Stimulated activated CD8-positive, alpha-beta memory T cell treated with anti-CD3 and anti-CD28 coated beads, Interleukin-15, amount 100 ng/mL, for 4 hours (primary cell): ENCODE measurements around the gene TUBB1.
A peak's percentile ranks its signal among the peaks of the same experiment; 100 is the strongest.
"Not testable (repeated sequence)": the region's sequence is repeated elsewhere in the genome, so short reads cannot be mapped to it uniquely, and the experiment has no call there.

Source experiments
- DNase-seq, 2 donors: peaks; one replicate each; pipeline ENCODE4 v3.0.0-alpha.2; 2020; ENCODE audit warnings: low read depth in 2 of 2

TUBB1 gene

DNA sequence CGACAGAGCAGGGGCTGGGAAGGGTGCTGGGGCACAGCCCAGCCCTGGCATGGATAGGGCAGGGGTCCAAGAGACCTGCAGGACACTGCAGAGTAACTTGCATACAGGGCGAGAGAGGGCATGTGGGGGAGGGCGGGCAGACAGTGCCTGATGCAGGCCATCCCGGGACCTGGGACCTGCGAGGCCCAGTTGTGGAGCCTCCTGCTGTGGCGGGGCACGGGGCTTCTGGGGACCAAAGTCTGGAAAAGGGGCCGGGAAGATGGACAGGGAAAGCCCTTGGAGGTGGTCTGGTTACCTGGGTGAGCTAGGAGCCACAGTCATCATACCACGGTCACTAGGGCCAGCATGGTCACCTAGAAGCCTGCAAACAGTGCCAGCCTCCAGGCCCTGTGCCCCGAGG, 412 bp upstream of the TUBB1 start:
- no peak for DNase-seq

DNA sequence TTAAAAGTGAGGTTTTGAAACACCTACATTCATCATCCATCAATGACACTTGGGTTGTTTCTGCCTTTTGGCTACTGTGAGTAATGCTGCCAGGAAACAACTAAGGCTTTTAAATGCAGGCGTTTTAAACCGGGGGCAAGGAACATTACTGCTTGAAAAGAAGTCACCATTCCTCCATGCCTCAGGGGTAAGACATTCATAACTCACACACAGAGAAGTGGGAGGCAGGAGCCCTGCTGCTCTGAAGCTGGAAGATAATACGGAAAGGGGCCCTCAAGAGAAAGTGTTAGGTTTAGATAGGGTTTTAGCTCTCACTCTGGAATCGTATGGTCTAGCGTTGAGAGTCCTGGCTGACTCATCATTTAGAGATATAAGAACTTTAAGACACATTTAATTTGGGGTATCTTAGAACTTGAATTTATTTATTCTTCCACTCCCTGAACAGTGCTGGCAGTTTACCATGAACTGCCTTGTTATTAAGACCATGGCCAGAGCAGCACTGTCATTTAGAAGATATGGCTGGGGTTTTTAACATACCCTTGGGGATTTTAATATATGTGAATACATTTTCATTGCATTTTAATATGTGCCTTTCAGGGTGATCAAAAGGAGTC, 1.8 kb downstream of the TUBB1 start:
- DNase-seq = no peak

DNA sequence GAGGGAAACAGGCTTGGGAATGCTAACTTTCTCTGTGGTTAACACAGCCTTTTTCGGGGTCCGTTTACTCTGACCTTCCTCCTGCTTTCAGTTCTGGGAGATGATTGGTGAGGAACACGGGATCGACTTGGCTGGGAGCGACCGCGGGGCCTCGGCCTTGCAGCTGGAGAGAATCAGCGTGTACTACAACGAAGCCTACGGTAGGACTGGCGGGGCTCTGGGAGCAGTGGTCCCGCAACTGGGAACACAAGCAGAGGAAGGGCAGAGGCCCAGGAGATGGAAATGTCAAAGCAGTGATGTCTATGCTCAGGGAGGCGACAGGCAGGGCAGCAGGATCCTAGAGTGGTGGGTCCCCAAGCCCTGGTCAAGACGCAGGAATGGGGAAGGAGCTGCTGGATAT, 3.5 kb downstream of the TUBB1 start:
- DNase-seq = no peak

DNA sequence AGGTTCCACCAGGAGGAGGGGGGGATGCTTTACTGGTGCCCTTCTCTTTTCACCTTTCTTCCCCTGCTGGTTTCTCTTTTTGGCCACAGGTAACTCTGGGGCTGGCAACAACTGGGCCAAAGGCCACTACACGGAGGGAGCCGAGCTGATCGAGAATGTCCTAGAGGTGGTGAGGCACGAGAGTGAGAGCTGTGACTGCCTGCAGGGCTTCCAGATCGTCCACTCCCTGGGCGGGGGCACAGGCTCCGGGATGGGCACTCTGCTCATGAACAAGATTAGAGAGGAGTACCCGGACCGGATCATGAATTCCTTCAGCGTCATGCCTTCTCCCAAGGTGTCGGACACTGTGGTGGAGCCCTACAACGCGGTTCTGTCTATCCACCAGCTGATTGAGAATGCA, 4.4 kb downstream of the TUBB1 start:
- no peak for DNase-seq

DNA sequence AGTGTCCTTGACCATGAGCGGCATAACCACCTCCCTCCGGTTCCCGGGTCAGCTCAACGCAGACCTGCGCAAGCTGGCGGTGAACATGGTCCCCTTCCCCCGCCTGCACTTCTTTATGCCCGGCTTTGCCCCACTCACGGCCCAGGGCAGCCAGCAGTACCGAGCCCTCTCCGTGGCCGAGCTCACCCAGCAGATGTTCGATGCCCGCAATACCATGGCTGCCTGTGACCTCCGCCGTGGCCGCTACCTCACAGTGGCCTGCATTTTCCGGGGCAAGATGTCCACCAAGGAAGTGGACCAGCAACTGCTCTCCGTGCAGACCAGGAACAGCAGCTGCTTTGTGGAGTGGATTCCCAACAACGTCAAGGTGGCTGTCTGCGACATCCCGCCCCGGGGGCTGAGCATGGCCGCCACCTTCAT, 4.9 kb downstream of the TUBB1 start:
- DNase-seq = no peak

DNA sequence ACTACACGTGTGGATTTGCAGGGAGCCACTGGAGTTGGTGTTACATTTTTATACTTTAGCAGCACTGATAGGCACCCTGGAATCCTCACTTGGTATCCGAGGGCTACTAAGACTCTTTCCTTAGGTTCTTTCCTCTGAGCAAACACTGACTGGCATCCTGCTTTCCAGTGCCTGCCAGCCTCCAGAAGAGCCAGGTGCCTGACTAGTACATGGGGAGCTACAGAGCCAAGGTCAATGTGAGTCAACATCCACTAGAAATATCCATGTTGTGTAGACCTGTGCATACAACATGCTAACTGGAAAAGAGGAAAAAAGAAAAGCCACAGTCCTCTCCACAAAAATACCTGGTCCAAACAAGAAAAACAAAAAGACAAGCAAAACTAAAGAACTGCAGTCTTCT, 5.9 kb downstream of the TUBB1 start:
- DNase-seq = no peak

DNA sequence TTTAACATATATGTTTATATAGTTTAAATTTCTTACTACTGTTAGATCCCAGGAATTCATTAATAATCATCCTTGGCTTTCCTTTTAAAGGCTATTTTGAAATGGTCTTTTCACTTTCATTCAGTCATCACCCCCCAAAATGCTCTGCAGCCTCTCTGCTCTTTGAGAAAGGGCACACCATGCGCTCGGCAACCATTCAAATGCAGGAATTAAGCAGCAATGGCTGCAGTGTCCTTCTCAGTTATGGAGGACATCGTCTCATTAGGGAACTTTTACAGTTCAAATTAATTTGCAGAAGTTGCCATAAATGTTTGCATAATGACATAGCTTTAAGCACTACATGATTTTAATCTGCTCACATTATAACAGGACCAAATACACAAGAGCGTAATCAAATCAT, 6.3 kb downstream of the TUBB1 start:
- DNase-seq = no peak

DNA sequence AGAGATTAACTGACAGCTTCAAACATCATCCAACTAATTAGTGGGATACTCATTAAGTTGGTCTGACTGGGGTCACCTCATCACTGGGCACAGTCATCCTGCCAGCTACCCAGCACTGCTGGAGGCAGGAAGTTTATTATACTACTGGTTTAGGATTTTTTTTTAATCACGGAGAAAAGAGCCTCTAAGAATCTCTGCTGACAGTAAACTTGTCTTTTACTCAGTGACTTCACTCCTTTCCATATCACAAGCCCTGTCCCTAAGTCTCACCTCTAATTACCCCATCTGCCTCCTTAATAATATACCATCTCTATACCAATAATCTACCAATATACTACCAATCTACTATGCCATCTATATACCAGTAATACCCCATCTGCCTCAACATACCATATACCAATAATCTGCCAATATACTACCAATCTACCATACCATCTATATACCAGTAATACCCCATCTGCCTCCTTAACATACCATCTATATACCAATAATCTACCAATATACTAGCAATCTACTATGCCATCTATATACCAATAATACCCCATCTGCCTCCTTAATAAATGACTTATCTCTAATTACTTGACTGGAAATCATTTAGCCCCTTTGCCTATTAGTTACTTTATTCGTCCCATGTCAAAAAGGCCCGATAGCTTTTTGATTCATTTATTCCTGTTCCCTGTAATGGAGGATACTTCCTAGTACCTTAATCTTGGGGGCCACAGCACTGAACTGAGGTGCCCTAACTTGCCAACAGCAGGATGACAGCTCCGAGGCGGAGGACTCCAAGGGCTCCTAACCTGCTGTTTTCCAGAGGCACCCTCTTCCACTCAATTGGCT, 7.9 kb downstream of the TUBB1 start:
- DNase-seq = no peak

DNA sequence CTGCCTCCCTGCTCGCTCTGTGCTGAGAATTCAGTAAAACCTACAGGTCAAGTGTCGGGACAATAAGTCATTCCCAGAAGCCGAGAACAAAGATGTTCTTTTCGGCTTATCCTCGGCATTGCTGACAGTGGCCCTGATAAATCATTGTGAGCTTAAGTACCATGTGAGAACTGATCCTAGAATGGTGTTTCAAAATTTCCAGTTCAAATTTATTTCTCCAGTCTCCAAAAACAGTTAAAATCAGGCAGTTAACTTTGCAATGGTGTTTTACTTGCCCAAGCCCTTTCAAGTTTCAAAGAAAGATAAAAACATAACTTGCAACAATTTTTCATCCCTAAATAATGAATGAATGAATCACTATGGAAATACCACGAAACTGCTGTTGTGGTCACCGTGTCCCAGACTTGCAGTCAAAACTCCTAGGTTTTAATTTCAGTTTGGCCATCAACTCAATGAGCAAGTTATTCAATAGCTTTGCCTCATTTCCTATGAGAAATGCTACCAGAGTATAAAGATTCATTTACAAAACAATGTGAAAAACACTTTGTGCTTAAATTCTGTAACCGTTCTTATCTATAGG, 8.6 kb downstream of the TUBB1 start:
- DNase-seq = no peak

DNA sequence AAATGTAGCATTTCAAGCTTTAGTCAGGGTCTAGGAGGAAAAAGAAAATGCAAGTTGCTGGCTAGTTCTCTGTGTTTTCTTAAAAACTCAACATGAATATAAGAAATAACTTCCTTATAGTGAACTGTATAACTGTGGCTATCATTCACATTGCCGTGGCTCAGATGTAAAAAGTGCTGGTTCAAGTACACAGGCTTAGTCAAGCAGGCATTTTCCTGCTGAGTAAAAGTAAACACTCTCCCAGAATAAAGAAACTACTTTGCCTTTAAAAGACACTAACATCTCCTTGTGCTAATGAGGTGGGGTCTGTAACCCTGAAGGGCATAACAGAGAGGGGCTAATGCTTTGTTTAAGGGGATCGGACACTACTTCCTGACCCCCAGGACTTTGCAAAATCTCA, 9.6 kb downstream of the TUBB1 start:
- no peak for DNase-seq

DNA sequence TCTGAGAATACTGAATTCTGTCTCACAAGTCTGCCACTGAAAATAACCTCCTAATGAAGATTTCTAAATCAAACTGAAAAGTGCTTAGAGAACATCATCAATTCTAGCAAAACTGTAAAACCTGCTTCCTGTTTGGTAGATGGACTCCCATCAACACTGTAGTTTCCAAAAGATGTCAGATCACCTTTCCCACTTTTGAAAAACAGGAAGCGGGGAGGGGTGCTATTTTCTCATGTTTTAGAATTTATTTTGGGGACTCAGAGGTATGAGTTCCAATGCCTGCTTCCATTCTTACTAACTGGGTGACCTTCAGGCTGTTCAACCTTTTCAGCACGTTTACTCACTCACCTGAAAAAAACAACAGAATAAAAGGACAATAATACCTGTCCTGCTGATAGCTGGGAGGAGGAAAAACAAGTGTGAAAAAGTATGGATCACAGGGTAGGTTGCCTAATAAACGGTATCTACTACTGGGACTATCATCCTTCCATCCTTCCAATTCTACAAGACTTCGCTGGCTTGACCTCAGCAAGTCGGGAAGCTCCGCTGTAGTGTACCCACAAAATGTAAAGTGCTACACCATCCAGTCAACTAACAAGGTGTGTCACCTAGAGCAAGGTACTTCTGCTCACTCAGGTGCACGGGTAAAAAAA, 11.8 kb downstream of the TUBB1 start:
- DNase-seq = no peak

DNA sequence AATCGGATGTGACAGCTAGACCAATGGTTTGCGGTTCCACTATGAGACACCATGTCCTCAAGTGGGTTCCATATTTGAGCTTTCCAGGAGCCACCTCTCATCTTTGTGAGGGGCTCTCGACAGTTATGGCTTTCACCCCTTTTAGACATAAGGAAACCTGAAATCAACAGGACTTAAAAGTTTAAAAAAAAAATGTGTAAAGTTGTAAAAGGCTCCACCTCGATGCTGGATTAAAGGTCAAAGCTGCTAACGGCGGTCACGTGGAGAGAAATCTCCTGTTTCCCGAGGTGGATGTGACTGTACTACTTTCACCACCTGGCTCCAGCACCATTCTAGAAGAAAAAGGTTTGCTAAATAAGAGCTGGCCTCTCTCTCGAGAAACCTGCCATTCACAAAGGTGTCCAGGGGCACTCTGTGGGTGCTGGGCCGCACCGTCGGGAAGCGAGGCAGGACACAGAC, 12.4 kb downstream of the TUBB1 start:
- DNase-seq = no peak

DNA sequence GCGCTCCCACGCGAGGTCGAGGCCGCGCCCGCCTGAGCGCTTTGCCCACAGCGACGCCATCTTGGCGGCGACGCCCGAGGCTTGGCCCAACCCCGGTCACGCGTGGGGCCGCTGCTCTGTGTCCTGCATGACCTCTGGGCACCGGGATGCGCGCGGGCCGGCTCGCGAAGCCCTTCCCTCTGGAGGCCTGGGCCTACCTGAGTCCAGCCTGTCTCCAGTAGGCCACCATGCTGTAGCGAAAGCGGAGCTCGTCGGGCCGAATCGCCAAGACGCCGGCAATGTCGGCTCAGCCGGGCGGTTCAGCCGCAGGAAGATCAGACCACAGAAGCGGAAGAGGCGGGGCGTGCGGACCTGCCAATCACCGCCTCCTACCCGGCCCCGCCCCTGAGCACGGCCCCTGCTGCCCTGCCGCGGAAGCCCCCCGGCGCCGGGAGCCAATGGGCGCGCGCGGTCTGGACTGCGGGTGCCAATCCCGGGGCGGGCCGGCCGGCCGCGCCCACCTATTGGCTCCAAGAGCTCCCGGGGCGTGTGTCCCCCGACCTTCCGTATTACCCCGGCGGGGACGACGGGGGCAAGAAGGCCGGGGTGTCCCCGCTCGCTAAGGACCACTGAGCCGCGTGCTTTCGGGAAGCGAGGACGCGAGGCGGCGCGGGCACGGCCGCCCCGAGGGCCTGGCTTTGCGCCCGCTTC, 12.9 kb downstream of the TUBB1 start, which contains the start of gene ATP5F1E:
ATP5F1E (minus strand) TSS at position 313 of the 690 bp plus-strand sequence; CDS start at position 229, 84 bp downstream.
- DNase-seq = peak; percentile 93 to 97

DNA sequence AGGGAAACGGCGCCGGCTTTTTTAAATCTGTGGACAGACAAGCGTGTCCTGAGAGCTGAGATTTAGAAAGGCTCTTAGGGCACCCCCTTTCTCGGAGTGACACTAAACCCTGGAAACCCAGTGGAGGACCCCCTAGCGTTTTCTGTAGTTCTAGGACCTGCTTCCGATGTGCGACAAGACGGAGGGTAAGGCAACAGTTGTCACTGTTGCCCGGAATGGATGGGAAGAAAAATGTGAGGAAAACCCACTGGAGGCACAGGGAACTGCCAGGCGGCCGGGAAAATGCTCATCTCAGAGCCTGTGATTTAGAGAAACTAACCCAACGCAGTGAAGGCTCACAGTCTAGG, 13.5 kb downstream of the TUBB1 start:
- no peak for DNase-seq

DNA sequence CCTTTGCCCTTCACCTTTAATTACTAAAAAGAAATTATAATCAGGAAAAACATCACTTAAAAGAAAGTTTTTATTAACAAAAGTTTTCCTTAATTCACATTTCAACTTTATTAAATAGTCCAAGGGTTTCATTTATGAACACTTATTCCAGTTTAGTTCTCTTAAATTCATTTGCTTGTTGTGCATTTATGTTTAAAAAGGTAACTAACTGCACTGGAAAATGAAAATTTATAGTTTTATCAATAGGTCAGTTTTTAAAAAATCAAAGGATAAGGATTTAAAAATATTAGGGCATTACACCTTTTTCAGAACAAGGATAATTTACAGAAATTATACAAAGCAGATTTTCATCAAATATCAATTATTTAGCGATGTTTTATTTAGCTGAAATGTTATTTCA, 13.9 kb downstream of the TUBB1 start:
- DNase-seq = no peak

DNA sequence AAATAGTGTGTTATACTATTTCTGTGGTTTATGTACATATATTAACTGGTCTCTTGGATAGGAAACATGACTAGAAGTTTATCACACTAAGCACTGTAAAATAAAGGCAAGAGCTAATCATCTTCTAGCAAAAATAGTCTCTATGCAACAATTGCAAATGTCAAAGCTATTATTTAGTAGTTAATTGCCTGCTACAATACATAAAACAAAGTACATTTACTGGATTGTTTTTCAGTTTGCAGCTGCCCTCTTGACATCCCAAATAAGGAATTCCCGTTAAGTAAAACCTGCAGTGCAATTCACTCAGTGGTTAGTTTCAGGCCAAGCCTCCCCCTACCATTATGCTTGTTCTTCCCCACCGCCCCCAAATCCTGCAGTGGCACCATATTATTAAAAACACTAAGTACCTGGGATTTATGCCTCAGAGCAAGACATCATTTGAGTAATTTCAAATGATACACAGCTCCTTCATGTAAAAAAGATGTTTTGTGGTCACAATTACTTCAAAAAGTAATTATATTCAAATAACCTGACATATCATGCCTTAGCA, 14.5 kb downstream of the TUBB1 start:
- DNase-seq = no peak

DNA sequence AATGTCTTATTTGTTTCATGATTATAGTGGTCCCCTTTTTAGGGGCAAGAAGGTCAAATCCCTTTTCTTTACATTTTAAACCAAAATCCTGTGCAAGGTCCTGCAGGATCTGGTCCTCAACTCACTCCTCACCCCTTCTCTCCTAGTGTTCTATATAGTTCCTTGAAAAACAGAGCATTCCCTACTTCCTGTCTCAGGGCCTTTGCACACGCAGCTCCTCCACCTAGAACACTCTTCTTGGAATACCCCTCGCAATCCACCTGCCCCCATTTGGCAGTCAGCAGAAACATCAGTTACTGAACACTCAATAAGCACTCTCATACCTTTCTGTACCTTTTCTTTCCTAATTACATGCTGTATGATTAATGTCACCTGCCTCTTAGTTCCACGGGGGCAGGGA, 16.2 kb downstream of the TUBB1 start:
- no peak for DNase-seq

DNA sequence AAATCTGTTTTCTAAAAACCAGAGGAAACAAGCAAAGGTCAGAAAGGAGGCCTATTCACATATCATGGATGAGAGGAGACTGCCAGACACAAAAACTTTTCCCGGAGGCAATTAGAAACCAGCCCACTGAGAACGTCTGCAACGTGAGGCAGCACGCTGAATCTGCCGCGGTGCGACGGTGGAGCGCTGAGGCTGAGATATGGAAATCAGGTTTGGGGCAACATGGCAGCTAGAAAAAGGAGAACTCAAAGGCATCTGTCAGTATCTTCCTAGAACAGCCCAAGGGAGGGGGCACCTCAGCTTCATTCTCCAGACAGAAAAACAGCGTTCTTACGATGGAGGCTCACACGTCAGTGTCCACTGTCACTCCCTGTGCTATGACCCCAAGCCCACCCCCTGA, 18.2 kb downstream of the TUBB1 start:
- no peak for DNase-seq

DNA sequence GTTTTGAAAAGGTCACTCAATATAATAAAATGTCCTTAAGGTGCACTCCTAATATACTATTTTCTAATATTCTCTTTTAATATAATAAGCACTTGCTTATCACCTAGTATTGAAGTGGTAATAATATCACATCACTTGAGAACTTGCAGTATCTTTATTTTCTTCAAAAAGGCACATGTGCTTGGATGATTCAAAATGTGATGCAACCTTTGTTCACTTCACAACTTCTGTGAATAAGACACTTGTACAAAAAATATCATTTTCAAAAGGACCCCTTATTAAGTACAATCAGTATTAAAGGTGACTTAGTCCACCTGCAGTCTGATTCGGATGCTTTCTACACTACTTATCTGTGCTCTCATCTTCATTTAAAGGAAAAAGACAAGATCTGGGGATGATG, 20.0 kb downstream of the TUBB1 start:
- no peak for DNase-seq

DNA sequence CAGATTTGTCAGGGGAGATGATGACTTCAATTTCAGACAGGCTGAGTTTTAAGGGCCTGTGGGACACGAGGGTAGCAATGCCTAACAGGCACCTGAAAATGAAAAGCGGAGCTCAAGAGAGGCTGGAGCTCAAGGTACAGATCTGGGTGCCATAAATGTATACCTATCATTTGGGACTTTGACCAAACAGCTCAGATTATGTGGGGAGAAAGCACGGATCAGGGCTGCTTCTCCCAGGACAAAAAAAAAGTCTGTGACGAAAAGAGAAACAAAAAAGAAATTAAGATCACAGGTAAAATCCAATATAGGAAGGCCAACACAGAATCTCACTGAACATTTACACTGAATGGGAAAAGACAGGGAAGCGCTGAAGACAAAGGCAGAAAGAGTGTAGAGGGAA, 21.4 kb downstream of the TUBB1 start:
- DNase-seq = no peak

DNA sequence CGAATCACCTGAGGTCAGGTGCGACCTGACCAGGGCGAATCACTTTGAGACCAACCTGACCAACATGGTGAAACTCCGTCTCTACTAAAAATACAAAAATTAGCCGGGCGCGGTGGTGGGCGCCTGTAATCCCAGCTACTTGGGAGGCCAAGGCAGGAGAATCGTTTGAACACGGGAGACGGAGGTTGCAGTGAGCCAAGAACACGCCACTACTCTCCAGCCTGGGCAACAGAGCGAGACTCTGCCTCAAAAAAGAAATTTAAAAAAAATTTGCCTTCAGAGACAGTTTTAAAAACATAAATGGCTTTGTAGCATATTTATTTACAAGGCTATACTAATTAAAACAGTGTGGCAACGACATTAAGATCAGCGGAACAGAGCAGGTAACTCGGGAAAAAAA, 22.3 kb downstream of the TUBB1 start:
- not testable (repeated sequence) for DNase-seq
